Gastrocnemius medialis (tissue), 4 donors: ENCODE results near the gene GPRIN2. TPM values are rescaled to one million over a fixed set of nuclear protein-coding genes. Genes with fewer than 3 reads are reported as not detected.

Experiments
- ATAC-seq, 2 donors: fragments of 150-250 bp; one replicate each; pipeline ENCODE4 v1.9.1; 2016
- DNase-seq, 2 donors: peaks; one replicate each; pipeline ENCODE4 v3.0.0-alpha.2; 2019
- H3K27ac ChIP-seq, 4 donors: fragments of 200-600 bp; sonication (generic); 1 replicate in 1 of 4; 2 replicates in 3 of 4; pipeline ENCODE4 v1.5.1; 2016 to 2018; ENCODE audit warnings: mild to moderate bottlenecking in 2 of 4, moderate library complexity in 1 of 4
- H3K27me3 ChIP-seq, 3 donors: fragments of 200-600 bp; sonication (generic) in 2 of 3; 1 replicate in 1 of 3; 2 replicates in 2 of 3; pipeline versions ENCODE4 v1.5.1 to v1.6.0; 2016 to 2019; ENCODE audit warnings: mild to moderate bottlenecking in 1 of 3, moderate library complexity in 1 of 3
- H3K36me3 ChIP-seq, 2 donors: fragments of 200-600 bp; sonication (generic) in 1 of 2; one replicate each; pipeline ENCODE4 v1.5.1; 2017 to 2018
- H3K4me1 ChIP-seq, 2 donors: fragments of 200-600 bp; sonication (generic) in 1 of 2; one replicate each; pipeline ENCODE4 v1.5.1; 2016 to 2017; ENCODE audit warnings: mild to moderate bottlenecking in 2 of 2
- H3K4me3 ChIP-seq, 4 donors: fragments of 200-600 bp; sonication (generic) in 3 of 4; 1 replicate in 1 of 4; 2 replicates in 3 of 4; pipeline ENCODE4 v1.5.1; 2016 to 2019; ENCODE audit warnings: mild to moderate bottlenecking in 2 of 4
- H3K9me3 ChIP-seq, 3 donors: fragments of 200-600 bp; sonication (generic) in 2 of 3; 1 replicate in 1 of 3; 2 replicates in 2 of 3; pipeline ENCODE4 v1.5.1; 2016 to 2019
- POLR2A ChIP-seq, 2 donors: fragments of 450-650 bp; IDR thresholded peaks; one replicate each; pipeline ENCODE4 v1.6.1; 2017; ENCODE audit warnings: antibody characterized with exemption in 2 of 2, mild to moderate bottlenecking in 2 of 2, moderate library complexity in 2 of 2
- in situ Hi-C, 4 donors: fragments of 200-750 bp; cut with MboI; loops; one replicate each; pipeline versions ENCODE4 v1.15.0 to v1.8.0; 2017; ENCODE audit warnings: low sequenced_read_pairs in 4 of 4
- intact Hi-C: fragments of 100-400 bp; cut with DNase I; formaldehyde crosslinking; loops from one replicate; pipeline ENCODE4 v1.15.1; 2023; ENCODE audit warnings: low total_unique reads
- total RNA-seq, 4 donors: library from RNA; depleted of rRNA; stranded (reverse); fragments of >200 nt; gene quantifications; one replicate each; pipeline versions ENCODE4 v1.1.0 to v1.2.3, GENCODE V29; 2016
- TF ChIP-seq, protein P1 (sequence below), 5 experiments: fragments of 450-650 bp in 3 of 5; fragments of 200-600 bp in 2 of 5; sonication (generic) in 2 of 5; IDR thresholded peaks in 4 of 5; conservative IDR thresholded peaks in 1 of 5; 1 replicate in 4 of 5; 2 replicates in 1 of 5; pipeline ENCODE4 v1.5.1; 2016 to 2019; ENCODE audit warnings: antibody characterized with exemption in 5 of 5, mild to moderate bottlenecking in 3 of 5, moderate library complexity in 3 of 5

GPRIN2 gene
- total RNA-seq, 4 donors from 2014 or later, result not detected

DNA sequence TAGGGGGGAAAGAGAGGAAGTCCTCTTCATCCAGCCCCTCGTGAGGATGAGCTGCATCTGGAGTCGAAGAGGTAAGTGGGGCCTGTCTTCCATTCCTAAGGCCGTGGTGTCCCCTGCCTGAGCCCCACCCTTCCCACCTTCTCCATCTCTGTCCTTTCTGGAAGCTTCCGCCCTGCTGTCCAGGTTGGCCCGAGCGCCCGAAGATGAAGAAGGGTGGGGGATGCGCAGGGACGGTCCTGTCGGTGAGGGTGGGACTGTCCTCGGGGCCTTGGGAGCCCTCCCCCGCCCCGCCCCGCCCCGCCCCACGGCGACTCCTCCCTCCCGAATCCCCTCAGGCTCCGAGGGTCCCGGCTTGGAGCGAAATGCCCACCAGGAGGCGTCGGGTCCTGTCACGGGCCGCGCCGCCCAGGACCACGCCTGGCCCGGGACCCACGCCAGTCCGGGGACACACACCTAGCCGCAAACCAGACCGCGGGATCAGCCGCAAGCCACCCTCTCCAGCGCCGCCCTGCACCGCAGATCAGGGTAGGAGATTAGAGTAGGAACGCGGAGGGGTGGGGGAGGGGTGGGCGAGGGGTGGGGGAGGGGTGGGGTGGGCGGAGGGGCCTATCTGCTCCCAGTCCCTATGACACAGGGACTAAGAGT is 15.3 kb downstream of the GPRIN2 start:
- Histone ChIP-seq H3K4me1 (no peaks in the 10 kb centered on the region), H3K4me3 (peak overlapping the region in 1 of 4 donors; percentile 3), H3K27ac (no peak overlapping the region), H3K27me3 (peaks cover 25 to 34% (median 29%) of the 10 kb centered on the region in 3 donors), H3K36me3 (no peaks in the 10 kb centered on the region), H3K9me3 (no peaks in the 10 kb centered on the region)
- DNase-seq (peak in 1 of 2 donors; percentile 9), ATAC-seq (no peak)
- TF ChIP-seq POLR2A (IDR thresholded peaks at IDR 0.05), result no peak
- TF ChIP-seq, protein P1, sequence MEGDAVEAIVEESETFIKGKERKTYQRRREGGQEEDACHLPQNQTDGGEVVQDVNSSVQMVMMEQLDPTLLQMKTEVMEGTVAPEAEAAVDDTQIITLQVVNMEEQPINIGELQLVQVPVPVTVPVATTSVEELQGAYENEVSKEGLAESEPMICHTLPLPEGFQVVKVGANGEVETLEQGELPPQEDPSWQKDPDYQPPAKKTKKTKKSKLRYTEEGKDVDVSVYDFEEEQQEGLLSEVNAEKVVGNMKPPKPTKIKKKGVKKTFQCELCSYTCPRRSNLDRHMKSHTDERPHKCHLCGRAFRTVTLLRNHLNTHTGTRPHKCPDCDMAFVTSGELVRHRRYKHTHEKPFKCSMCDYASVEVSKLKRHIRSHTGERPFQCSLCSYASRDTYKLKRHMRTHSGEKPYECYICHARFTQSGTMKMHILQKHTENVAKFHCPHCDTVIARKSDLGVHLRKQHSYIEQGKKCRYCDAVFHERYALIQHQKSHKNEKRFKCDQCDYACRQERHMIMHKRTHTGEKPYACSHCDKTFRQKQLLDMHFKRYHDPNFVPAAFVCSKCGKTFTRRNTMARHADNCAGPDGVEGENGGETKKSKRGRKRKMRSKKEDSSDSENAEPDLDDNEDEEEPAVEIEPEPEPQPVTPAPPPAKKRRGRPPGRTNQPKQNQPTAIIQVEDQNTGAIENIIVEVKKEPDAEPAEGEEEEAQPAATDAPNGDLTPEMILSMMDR (IDR thresholded peaks at IDR 0.05 in 4 of 5, conservative IDR thresholded peaks at IDR 0.05 in 1 of 5), result no peak
- intact Hi-C loops, result no loop called here
- in situ Hi-C loops, result no loop called here

DNA sequence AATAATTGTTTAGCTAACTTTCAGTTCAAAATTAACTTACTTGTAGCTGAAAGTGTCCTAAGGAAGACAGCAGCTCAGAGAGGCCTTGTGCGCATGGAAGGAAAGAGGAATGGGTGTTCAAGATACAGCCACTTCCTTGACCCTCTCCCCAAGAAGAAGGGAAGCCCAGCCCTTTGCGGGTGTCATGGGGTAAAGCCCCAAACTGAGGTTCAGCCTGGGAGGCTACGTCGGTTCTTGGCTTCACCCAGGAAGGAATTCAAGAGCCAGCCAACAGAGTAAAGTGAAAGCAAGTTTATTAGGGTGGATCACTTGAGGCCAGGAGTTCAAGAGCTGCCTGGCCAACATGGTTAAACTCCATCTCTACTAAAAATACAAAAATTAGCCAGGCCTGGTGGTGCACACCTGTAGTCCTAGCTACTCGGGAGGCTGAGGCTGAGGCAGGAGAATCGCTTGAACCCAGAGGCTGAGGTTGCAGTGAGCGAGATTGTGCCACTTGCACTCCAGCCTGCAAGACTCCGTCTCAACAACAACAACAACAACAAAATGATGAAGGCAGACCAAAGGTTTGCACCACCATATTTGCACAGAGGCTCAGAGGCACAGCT is 15.9 kb downstream of the GPRIN2 start:
- no peaks in the 10 kb centered on the region for H3K36me3 ChIP-seq
- H3K4me1 ChIP-seq, result no peaks in the 10 kb centered on the region
- no peak overlapping the region for H3K4me3 ChIP-seq
- in situ Hi-C loops, result no loop called here
- no peak for ATAC-seq
- no peak for TF ChIP-seq POLR2A (IDR thresholded peaks at IDR 0.05)
- TF ChIP-seq, protein P1 (IDR thresholded peaks at IDR 0.05 in 4 of 5, conservative IDR thresholded peaks at IDR 0.05 in 1 of 5), result no peak
- intact Hi-C loops, result no loop called here
- no peak overlapping the region for H3K27ac ChIP-seq
- peaks cover 25 to 34% (median 29%) of the 10 kb centered on the region in 3 donors for H3K27me3 ChIP-seq
- H3K9me3 ChIP-seq, result no peaks in the 10 kb centered on the region
- peak in 1 of 2 donors; percentile 6 for DNase-seq

DNA sequence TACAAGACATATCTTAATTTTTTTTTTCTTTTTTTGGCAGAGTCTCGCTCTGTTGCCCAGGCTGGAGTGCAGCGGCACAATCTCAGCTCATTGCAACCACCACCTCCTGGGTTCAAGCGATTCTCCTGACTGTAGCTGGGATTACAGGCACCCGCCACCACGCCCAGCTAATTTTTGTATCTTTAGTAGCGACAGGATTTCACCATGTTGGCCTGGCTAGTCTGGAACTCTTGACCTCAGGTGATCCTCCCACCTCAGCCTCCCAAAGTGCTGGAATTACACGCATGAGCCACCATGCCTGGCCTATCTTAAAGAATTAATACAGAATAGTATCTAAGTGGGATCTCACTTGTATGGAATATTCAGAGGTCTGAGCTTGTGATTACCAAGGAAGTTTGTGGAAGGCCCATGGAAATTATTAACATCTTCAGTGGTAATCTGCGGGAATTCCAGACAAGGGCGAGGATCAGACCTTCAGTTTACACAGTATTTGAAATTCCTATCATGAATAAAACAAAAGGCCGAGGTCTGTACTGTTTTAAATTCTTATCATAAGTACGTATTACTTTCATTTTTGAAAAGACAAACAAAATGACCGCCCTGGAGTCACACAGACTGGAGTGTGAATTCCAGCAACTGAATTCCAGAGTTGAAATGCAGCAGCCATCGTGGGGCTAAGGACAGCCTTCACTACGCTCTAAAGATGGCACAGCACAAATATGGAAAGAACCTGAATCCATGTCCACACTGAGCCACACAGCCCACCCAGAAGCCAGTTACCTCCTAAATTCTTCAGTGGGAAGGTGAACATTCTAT is 16.7 kb downstream of the GPRIN2 start:
- Histone ChIP-seq H3K27me3 (peaks cover 25 to 34% (median 29%) of the 10 kb centered on the region in 3 donors), H3K4me3 (no peak overlapping the region), H3K36me3 (no peaks in the 10 kb centered on the region), H3K9me3 (no peaks in the 10 kb centered on the region), H3K27ac (no peak overlapping the region), H3K4me1 (no peaks in the 10 kb centered on the region)
- TF ChIP-seq, protein P1 (IDR thresholded peaks at IDR 0.05 in 4 of 5, conservative IDR thresholded peaks at IDR 0.05 in 1 of 5), result no peak
- no peak for TF ChIP-seq POLR2A (IDR thresholded peaks at IDR 0.05)
- DNase-seq, result peak in 1 of 2 donors; percentile 2
- ATAC-seq, result no peak
- intact Hi-C loops (no loop called here), in situ Hi-C loops (no loop called here)

DNA sequence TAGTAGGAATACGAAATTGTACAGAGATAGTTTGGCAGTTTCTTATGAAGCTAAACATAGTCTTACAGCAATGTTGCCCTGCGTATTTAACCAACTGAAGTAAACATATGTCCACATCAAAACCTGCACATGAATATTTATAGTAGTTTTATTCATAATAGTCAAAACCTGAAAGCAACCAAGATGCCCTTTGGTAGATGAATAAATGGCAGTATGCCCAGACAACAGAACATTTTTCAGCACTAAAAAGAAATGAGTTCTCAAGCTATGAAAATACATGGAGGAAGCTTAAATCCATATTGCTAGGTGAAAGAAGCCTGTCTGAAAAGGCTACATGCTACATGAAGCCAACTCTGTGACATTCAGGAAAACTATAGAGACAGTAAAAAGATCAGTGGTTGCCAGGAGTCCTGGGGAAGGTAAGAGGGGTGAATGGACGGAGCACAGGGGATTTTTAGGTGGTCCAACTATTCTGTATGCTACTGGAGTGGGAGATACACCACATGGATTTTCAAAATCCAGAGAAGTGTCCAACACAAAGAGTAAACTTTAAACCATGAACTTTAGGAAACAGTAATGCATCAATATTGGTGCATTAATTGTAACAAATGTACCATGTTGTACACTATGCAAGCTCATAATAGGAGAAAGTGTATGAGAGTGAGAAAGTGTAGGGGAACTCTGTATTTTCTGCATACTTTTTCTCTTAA is 17.6 kb downstream of the GPRIN2 start:
- intact Hi-C loops (no loop called here), in situ Hi-C loops (no loop called here)
- Histone ChIP-seq H3K4me3 (no peak overlapping the region), H3K4me1 (no peaks in the 10 kb centered on the region), H3K9me3 (no peaks in the 10 kb centered on the region), H3K27me3 (peaks cover 25 to 36% (median 29%) of the 10 kb centered on the region in 3 donors), H3K27ac (no peak overlapping the region), H3K36me3 (no peaks in the 10 kb centered on the region)
- ATAC-seq (no peak), DNase-seq (no peak)
- TF ChIP-seq, protein P1 (IDR thresholded peaks at IDR 0.05 in 4 of 5, conservative IDR thresholded peaks at IDR 0.05 in 1 of 5), result no peak
- TF ChIP-seq POLR2A (IDR thresholded peaks at IDR 0.05), result no peak
